ENCODE measurements around the gene SFXN5.

SFXN5 gene

GRCh38 chr2:72933207-72933606 lies 138.3 kb downstream of the SFXN5 start (continued):
- TF ChIP-seq AEBP2 (tag by site-specific recombination; IDR thresholded peaks at IDR 0.05; ENCODE audit: borderline replicate concordance), result no peak
- no peak for TF ChIP-seq ZBTB8A (tag by site-specific recombination; IDR thresholded peaks at IDR 0.05)
- TF ChIP-seq ZNF510 (tag by site-specific recombination; IDR thresholded peaks at IDR 0.05; ENCODE audit: insufficient replicate concordance), result no peak
- TF ChIP-seq ZNF549 (tag by site-specific recombination; IDR thresholded peaks at IDR 0.05), result no peak
- no peak for TF ChIP-seq ZNF10 (tag by site-specific recombination; IDR thresholded peaks at IDR 0.05)
- no peak for TF ChIP-seq ZNF2 (tag by site-specific recombination; IDR thresholded peaks at IDR 0.05)

GRCh38 chr2:72932805-72933204 lies 138.7 kb downstream of the SFXN5 start:
- H3K4me1 ChIP-seq (ENCODE audit: control insufficient read depth, insufficient read depth, low read length), result no peaks in the 10 kb centered on the region
- CTCF ChIA-PET, result interaction anchor here (1.3 to 8.6 kb wide), 2 partner anchors 20 to 39 kb away, joined by 3 to 85 read pairs; no protein-coding TSS in a partner anchor
- H3K27ac ChIP-seq (ENCODE audit: extremely low read depth, low read depth, low read length), result no peak overlapping the region

More at GRCh38 chr2:72932805-72933204, 138.7 kb downstream of the SFXN5 start:
- Histone ChIP-seq H3K4me3 (ENCODE audit: low read depth, low read length) (no peak overlapping the region), H3K9me3 (ENCODE audit: control insufficient read depth, insufficient read depth, low read depth, low read length) (no peaks in the 10 kb centered on the region), H3K36me3 (ENCODE audit: control insufficient read depth in 2 of 2, insufficient read depth in 1 of 2, low read length in 2 of 2) (no peaks in the 10 kb centered on the region)
- TF ChIP-seq ZNF747 (tag by site-specific recombination; IDR thresholded peaks at IDR 0.05) (no peak), ZNF18 (tag by site-specific recombination; IDR thresholded peaks at IDR 0.05) (no peak), ZBTB8A (tag by site-specific recombination; IDR thresholded peaks at IDR 0.05) (no peak), KLF16 (tag by site-specific recombination; IDR thresholded peaks at IDR 0.05) (no peak), ZNF140 (tag by site-specific recombination; IDR thresholded peaks at IDR 0.05) (no peak), ZNF155 (tag by site-specific recombination; IDR thresholded peaks at IDR 0.05) (no peak), ZNF24 (tag by site-specific recombination; IDR thresholded peaks at IDR 0.05) (no peak), ZNF791 (tag by site-specific recombination; IDR thresholded peaks at IDR 0.05) (no peak), HOXA7 (CRISPR knock-in tag; IDR thresholded peaks at IDR 0.05; ENCODE audit: borderline replicate concordance) (no peak), EGR2 (tag by site-specific recombination; IDR thresholded peaks at IDR 0.05; ENCODE audit: low read depth) (no peak), ZNF362 (tag by site-specific recombination; IDR thresholded peaks at IDR 0.05) (no peak), ZFP69B (tag by site-specific recombination; IDR thresholded peaks at IDR 0.05) (no peak), ZNF398 (tag by site-specific recombination; IDR thresholded peaks at IDR 0.05) (no peak), ZNF658 (tag by site-specific recombination; IDR thresholded peaks at IDR 0.05) (no peak), ZNF221 (tag by site-specific recombination; IDR thresholded peaks at IDR 0.05; ENCODE audit: borderline replicate concordance) (no peak), ZNF324 (tag by site-specific recombination; IDR thresholded peaks at IDR 0.05) (no peak), SCRT2 (tag by site-specific recombination; IDR thresholded peaks at IDR 0.05) (no peak), ZNF302 (tag by site-specific recombination; IDR thresholded peaks at IDR 0.05; ENCODE audit: low read depth) (no peak), ZBTB26 (tag by site-specific recombination; optimal IDR thresholded peaks at IDR 0.05) (no peak), ZNF280C (tag by site-specific recombination; IDR thresholded peaks at IDR 0.05) (no peak)
- POLR2A ChIA-PET, result no interaction called here

All from HEK293 (cell line).